Daoy (cell line): Measurements from ENCODE around the gene SOX18. TPM values are rescaled to one million over a fixed set of nuclear protein-coding genes. Genes with fewer than 3 reads are reported as not detected.
"Not testable (repeated sequence)": the region's sequence is repeated elsewhere in the genome, so short reads cannot be mapped to it uniquely, and the experiment has no call there.

Experiments
- DNase-seq: peaks from one replicate; pipeline ENCODE4 v3.0.0-alpha.2; 2015; ENCODE audit warnings: low read depth
- total RNA-seq: library from RNA; depleted of rRNA; stranded (reverse); fragments of >200 nt; shearing (Covaris generic); gene quantifications from 2 replicates; pipeline ENCODE4 v1.2.3, GENCODE V29; 2014; rRNA removed

The SOX18 gene
- total RNA-seq, 1 experiment from 2014 or later, result not detected

GRCh38 chr20:64023361-64024140, 25.9 kb downstream of the SOX18 start:
- no peak for DNase-seq

- DNase-seq, result no peak
These were observed 26.6 kb downstream of the SOX18 start for GRCh38 chr20:64022671-64023360.

- DNase-seq, result no peak
These were observed 28.1 kb downstream of the SOX18 start for GRCh38 chr20:64021124-64021975.

- no peak for DNase-seq
These were observed 33.8 kb downstream of the SOX18 start for GRCh38 chr20:64015635-64016034.

GRCh38 chr20:64012385-64013154, 36.9 kb downstream of the SOX18 start:
- DNase-seq, result not testable (repeated sequence)

- no peak for DNase-seq
These were observed 38.1 kb downstream of the SOX18 start for GRCh38 chr20:64011366-64011779.

- DNase-seq, result no peak
These were observed 38.7 kb downstream of the SOX18 start for GRCh38 chr20:64010711-64011237.

GRCh38 chr20:64009811-64010387, 39.5 kb downstream of the SOX18 start:
- DNase-seq, result no peak

GRCh38 chr20:64006902-64007301, 42.5 kb downstream of the SOX18 start:
- no peak for DNase-seq

- DNase-seq, result no peak
These were observed 42.9 kb downstream of the SOX18 start for GRCh38 chr20:64006490-64006889.

GRCh38 chr20:64005394-64005793, 44.0 kb downstream of the SOX18 start:
- no peak for DNase-seq

- no peak for DNase-seq
These were observed 45.3 kb downstream of the SOX18 start for GRCh38 chr20:64003960-64004725.

GRCh38 chr20:64001607-64002011, 47.8 kb downstream of the SOX18 start:
- DNase-seq, result peak; percentile 75

- DNase-seq, result no peak
These were observed 48.5 kb downstream of the SOX18 start for GRCh38 chr20:64000906-64001305.

Other genes with a start within 250 kb of the SOX18 start
- gene ZBTB46, start 218.4 kb downstream of the SOX18 start, total RNA-seq, result 3.4 and 3.5 TPM in 2 replicates
- gene ABHD16B, start 188.1 kb downstream of the SOX18 start, total RNA-seq, result not detected in 2 replicates
- gene TPD52L2, start 184.4 kb downstream of the SOX18 start, total RNA-seq, result 80.3 and 92.0 TPM in 2 replicates
- 34.4 and 40.1 TPM in 2 replicates for gene DNAJC5, start 154.5 kb downstream of the SOX18 start, total RNA-seq
- gene UCKL1, start 93.2 kb downstream of the SOX18 start, total RNA-seq, result 3.1 and 6.3 TPM in 2 replicates
- gene ZNF512B, start 79.7 kb downstream of the SOX18 start, total RNA-seq, result 3.9 and 4.5 TPM in 2 replicates
- gene SAMD10, start 70.0 kb downstream of the SOX18 start, total RNA-seq, result 0.86 and 1.2 TPM in 2 replicates
- gene PRPF6, start 68.5 kb downstream of the SOX18 start, total RNA-seq, result 81.6 and 82.7 TPM in 2 replicates
- 1.1 and 1.8 TPM in 2 replicates for gene C20orf204, start 13.5 kb downstream of the SOX18 start, total RNA-seq
- gene TCEA2, start 13.6 kb upstream of the SOX18 start, total RNA-seq, result 21.7 and 26.0 TPM in 2 replicates
- gene RGS19, start 29.9 kb upstream of the SOX18 start, total RNA-seq, result 18.2 and 25.6 TPM in 2 replicates
- gene OPRL1, start 30.4 kb upstream of the SOX18 start, total RNA-seq, result 0.33 and 0.51 TPM in 2 replicates
- gene LKAAEAR1, start 34.8 kb upstream of the SOX18 start, total RNA-seq, result 0.95 TPM in 1 of 2 replicates, not detected in the other
- gene NPBWR2, start 57.9 kb upstream of the SOX18 start, total RNA-seq, result not detected in 2 replicates
- gene MYT1, start 114.8 kb upstream of the SOX18 start, total RNA-seq, result 0.06 TPM in 1 of 2 replicates, not detected in the other
- 57.1 and 59.5 TPM in 2 replicates for gene PCMTD2, start 206.1 kb upstream of the SOX18 start, total RNA-seq